HG02885 (cell line): Measurements from ENCODE around the gene GFPT1.
A peak's percentile ranks its signal among the peaks of the same experiment; 100 is the strongest.
"Not testable (repeated sequence)": the region's sequence is repeated elsewhere in the genome, so short reads cannot be mapped to it uniquely, and the experiment has no call there.

Source experiments
- ATAC-seq: cut with Tn5 transposase; IDR thresholded peaks from one replicate; pipeline ENCODE4 v1.9.1; 2021; ENCODE audit warnings: mild to moderate bottlenecking; ENCODE audit not compliant: unreplicated experiment, poor library complexity

GFPT1 gene

GRCh38 chr2:69386789-69387734 is at the start of gene GFPT1:
Gene GFPT1 (minus strand): TSS chr2:69387227. CDS start chr2:69387071, 156 bp downstream.
- peak; percentile 93 for ATAC-seq

- peak; percentile 7 for ATAC-seq
Observed at GRCh38 chr2:69436596-69436937, 49.5 kb upstream of the GFPT1 start.

- no peak for ATAC-seq
Observed at GRCh38 chr2:69434753-69435152, 47.7 kb upstream of the GFPT1 start.

- ATAC-seq, result no peak
Observed at GRCh38 chr2:69429491-69430183, 42.6 kb upstream of the GFPT1 start.

GRCh38 chr2:69428981-69429380 is 42.0 kb upstream of the GFPT1 start:
- no peak for ATAC-seq

GRCh38 chr2:69424419-69424818 is 37.4 kb upstream of the GFPT1 start:
- no peak for ATAC-seq

- ATAC-seq, result no peak
Observed at GRCh38 chr2:69422198-69422597, 35.2 kb upstream of the GFPT1 start.

GRCh38 chr2:69419111-69419510 is 32.1 kb upstream of the GFPT1 start:
- ATAC-seq, result not testable (repeated sequence)

- no peak for ATAC-seq
Observed at GRCh38 chr2:69416147-69416546, 29.1 kb upstream of the GFPT1 start.

GRCh38 chr2:69411120-69411519 is 24.1 kb upstream of the GFPT1 start:
- no peak for ATAC-seq

GRCh38 chr2:69405306-69405705 is 18.3 kb upstream of the GFPT1 start:
- no peak for ATAC-seq

- no peak for ATAC-seq
Observed at GRCh38 chr2:69400121-69400520, 13.1 kb upstream of the GFPT1 start.

GRCh38 chr2:69397234-69397633 is 10.2 kb upstream of the GFPT1 start:
- ATAC-seq, result no peak

- no peak for ATAC-seq
Observed at GRCh38 chr2:69395866-69396265, 8.8 kb upstream of the GFPT1 start.

GRCh38 chr2:69393963-69394362 is 6.9 kb upstream of the GFPT1 start:
- ATAC-seq, result no peak

- no peak for ATAC-seq
Observed at GRCh38 chr2:69390471-69390870, 3.4 kb upstream of the GFPT1 start.

- ATAC-seq, result no peak
Observed at GRCh38 chr2:69390001-69390400, 3.0 kb upstream of the GFPT1 start.

GRCh38 chr2:69389271-69389670 is 2.2 kb upstream of the GFPT1 start:
- ATAC-seq, result no peak

GRCh38 chr2:69387770-69388481 is 899 bp upstream of the GFPT1 start:
- ATAC-seq, result no peak

- ATAC-seq, result no peak
Observed at GRCh38 chr2:69386360-69386759, 667 bp downstream of the GFPT1 start.
